Middle frontal gyrus (tissue), 1 donor: Measurements from ENCODE around the gene TBC1D28.
A peak's percentile ranks its signal among the peaks of the same experiment; 100 is the strongest.
"Not testable (repeated sequence)": the region's sequence is repeated elsewhere in the genome, so short reads cannot be mapped to it uniquely, and the experiment has no call there.

ENCODE experiments used
- DNase-seq: peaks from one replicate; pipeline ENCODE4 v3.0.0-alpha.2; 2015; ENCODE audit warnings: low spot score; ENCODE audit errors: extremely low spot score

Gene TBC1D28

GRCh38 chr17:18644291-18644690 is at the start of gene TBC1D28:
Gene TBC1D28, minus strand, starts transcription at chr17:18644391. Its CDS starts 3,039 bp downstream, at chr17:18641352.
- DNase-seq, result not testable (repeated sequence)

DNA sequence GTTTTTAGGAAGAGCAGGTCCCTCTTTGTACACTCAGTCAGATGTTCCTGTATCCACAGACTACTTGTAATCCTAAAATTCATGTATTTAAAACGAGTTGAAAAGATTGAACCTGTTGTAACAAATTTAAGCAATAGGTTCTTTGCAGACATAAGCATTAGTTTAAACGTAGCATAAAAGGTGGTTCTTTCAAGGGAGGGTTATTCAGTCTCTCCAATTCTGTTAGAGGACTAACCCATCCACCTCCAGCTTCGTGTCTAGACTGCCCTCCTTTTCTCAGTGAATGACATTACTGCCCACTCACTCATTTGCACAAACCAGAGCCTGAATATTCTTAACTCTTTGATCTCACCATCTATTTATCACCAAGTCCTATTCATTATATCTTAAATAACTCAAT is 38.5 kb upstream of the TBC1D28 start:
- not testable (repeated sequence) for DNase-seq

DNA sequence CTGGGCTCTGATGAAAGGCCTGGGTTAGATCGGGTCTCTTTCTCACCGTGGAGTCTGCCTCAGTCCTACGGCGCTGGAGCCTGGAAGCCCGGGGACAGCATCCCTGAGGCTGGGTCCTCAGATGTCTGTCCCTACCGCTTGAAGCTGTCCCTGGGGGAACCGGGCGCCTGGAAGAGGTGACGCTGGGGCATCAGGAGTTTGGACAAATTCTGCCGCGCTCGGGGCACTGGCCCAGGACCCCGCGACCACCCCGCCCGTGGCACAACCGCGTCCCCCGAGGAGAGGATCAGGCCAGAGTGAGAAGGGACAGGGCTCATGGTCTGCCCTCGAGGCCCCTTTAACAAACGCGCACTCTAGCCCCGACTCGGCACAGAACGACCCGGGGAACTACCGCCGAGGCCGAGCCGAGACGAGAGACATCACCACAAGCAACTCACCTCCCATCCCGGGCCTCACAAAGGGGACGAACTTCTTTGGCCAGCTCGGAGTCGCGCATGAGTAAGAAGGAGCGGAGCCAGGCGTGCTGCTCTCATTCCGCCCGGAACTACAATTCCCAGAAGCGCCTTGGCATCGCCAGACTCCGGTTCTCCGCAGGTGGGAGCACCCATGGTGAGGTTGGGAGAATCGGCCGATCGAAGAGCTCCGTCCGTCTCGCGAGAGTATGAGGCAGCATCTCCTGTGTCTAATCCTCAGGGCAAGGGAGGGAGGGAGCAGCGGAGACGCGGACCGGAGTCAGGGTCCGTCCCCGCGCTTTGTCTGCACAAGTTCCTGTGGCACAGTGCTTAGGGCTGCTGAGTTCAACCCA is 37.8 kb upstream of the TBC1D28 start, which contains the start of gene FOXO3B:
TSS of gene FOXO3B (minus strand) at position 548 of the 805 bp plus-strand sequence. CDS start 663 bp downstream, outside the sequence.
- DNase-seq, result peak; percentile 76

DNA sequence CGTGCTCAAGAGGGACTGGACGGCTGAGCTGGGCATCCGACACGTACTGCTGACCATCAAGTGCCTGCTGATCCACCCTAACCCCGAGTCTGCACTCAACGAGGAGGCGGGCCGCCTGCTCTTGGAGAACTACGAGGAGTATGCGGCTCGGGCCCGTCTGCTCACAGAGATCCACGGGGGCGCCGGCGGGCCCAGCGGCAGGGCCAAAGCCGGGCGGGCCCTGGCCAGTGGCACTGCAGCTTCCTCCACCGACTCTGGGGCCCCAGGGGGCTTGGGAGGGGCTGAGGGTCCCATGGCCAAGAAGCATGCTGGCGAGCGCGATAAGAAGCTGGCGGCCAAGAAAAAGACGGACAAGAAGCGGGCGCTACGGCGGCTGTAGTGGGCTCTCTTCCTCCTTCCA is 33.2 kb upstream of the TBC1D28 start:
- DNase-seq, result not testable (repeated sequence)

DNA sequence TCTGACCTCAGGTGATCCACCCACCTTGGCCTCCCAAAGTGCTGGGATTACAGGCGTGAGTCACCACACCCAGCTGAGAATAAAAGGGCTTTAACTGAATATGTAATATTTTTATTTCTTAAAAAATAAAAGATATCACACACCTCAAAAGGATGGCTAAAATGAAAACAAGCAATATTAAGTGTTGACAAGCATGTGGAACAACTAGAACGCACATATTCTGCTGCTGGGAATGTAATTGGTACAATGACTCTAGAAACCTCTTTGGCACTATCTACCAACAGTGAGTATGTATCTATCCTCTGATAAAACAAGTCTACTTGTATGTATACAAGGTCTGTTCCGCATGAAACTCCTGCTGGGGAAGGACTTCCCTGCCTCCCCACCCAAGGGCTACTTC is 32.7 kb upstream of the TBC1D28 start:
- DNase-seq, result not testable (repeated sequence)

DNA sequence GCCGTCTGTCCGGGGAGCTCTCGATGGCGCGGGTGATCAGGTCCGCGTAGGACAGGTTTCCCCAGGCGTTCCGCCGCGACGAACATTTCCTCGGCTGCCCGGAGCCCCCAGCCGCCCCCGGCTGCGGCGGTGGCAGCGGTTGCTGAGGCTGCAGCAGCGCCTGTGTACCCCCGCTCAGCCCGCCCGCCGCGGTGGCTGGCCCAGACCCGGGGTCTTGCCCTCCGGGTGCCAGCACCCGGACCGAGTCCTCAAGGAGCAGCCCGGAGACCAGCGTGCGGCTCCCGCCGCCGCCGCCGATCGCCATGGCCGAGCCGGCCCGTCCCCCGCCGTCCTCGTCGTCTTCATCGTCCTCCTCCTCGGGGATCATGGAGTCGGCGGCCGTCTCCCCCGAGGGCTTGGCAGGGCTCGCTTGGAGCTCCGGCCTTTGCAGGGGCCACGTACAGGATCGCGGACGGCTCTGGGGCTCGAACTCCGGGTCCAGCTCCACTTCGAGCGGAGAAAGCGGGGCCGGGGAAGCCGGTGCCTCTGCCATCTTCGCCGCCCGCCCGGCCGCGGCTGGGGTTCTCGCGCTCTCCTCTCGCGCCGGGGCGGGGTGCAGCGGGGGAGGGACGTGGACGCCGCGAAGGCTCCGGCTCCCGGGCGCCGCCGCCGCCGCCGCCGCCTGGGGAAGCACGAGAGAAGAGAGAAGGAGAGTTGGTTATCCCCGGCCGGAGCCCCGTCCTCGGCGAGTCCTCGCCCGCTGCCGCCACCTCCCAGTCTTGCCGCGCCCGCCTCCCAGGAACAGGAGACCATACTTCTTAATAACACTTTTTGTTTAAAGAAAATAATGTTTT is 28.4 kb upstream of the TBC1D28 start:
- not testable (repeated sequence) for DNase-seq

DNA sequence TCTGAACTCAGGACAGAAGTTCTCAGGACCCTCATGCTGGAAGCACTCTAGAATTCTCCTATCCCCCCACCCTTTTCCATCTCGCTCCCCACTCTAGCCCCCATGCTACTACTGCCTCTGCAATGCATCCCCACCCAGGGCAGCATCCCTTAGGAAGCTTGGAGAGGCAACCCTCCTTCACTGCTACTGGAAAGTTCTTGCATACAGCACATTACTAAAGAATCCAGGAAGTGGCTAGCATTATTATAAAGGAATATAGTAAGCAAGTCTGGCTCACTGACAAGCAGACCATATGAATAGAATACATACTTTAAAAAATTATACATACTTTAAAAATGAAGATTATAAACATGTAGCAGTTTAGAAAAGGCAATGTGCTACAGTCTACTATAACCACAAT is 24.4 kb upstream of the TBC1D28 start:
- DNase-seq, result not testable (repeated sequence)

GRCh38 chr17:18667535-18667934 is 23.3 kb upstream of the TBC1D28 start:
- DNase-seq, result not testable (repeated sequence)

- not testable (repeated sequence) for DNase-seq
These were observed 22.1 kb upstream of the TBC1D28 start for GRCh38 chr17:18666326-18666725.

DNA sequence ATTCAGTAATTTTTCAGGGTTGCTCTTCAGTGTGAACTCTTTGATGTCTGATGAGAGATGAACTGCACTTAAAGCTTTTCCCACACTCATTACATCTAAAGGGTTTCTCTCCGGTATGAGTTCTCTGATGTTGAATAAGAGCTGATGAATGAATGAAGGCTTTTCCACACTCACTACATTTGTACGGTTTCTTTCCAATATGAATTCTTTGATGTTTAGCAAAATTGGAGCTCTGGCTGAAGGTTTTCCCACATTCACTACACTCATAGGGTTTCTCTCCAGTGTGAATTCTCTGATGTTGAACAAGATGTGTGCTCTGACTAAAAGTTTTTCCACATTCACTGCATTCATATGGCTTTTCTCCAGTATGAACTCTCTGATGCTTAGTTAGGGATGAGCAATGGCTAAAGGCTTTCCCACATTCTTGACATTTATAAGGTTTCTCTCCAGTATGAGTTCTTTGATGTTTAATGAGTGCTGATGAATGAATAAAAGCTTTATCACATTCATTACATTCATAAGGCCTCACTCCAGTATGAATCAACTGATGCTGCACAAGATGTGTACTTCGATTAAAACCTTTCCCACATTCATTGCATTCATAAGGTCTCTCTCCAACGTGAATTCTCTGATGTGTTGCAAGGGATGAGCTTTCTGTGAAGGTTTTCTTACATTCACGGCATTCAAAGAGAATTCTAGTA is 17.9 kb upstream of the TBC1D28 start:
- not testable (repeated sequence) for DNase-seq

DNA sequence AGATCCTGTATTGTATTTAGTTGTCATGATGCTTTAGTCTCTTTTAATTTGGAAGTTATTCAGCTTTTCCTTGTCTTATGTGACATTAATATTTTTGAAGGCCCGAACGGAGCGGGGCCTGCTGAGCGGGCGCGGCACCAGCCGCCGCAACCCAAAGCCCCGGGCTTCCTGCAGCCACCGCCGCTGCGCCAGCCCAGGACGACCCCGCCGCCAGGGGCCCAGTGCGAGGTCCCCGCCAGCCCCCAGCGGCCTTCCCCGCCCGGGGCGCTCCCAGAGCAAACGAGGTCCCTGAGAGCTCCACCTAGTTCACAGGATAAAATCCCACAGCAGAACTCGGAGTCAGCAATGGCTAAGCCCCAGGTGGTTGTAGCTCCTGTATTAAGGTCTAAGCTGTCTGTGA is 5.9 kb upstream of the TBC1D28 start:
- DNase-seq, result not testable (repeated sequence)

DNA sequence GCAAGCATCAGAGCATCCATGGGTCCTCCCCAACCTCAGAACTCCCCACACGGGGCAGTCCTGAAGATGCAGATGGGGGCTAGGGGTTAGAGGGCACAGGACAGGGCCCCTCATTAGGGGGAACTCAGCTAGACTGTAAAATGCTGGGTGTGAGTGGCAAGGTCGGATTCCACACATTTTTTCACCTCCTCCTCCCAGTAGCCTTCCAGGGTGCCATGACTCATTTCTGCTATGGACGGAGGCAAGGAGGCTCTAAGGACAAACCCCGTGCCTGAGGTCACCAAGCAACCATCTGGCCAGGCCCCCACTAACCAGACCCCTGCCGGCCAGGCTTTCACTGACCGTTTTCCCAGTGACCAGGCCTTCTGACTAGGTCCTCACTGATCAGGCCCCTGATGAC is 1.1 kb downstream of the TBC1D28 start:
- not testable (repeated sequence) for DNase-seq

DNA sequence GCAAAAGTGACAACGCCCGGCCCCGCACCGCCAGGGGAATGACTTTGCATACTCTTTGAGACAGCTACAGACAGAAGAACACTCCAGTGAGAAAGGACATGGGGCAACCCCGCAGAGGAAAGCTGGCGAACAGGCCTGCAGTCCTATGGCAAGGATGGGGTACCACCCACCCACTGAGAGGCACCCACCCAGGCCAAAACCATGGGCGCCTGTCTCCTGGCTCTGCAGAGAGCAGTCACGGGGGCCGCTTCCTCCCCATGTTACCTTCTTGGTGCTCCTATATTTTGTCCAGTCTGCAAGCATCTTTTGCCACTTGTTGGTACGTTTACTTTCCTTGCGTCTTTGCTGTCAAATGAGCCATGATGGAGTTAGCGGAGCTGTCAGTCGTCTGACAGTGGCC is 5.8 kb downstream of the TBC1D28 start:
- DNase-seq, result not testable (repeated sequence)

DNA sequence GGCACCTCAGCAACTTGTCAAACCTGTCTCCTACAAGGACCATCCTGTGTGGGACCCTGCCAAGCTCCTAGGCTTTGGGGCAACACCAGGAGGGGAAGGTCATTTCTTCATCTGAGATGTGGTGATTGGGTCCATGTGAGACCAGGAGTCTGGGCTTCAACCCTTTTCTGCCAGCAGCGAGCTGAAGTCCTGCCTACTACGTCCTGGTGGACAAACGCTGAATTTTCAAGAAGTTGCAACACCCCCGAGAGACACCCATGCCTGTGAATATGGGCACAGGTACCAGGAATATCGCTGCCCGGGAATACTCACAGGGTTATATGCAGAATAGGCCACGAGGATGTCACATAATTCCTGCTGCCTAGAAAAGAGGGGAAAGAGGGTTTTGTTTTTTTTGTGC is 8.0 kb downstream of the TBC1D28 start:
- DNase-seq, result not testable (repeated sequence)

DNA sequence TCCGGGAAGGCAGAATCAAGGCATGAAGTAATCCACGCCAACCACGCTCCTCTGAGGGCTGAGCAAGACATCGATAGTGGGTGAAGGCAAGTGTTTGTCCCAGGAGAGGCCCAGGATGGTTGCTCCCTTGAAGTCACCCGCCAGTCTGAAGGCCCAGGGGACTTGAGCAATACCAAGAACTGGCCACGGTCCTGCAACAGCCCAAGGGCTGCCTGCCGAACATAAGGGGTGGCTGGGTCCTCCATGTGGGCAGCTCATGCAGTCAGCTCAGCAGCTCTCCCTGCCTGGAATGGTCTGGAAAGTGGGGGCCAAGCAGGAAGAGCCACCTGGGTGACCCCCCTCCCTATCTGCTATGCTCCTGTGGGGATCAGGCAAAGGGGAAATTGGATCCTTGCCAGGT is 8.4 kb downstream of the TBC1D28 start:
- DNase-seq, result not testable (repeated sequence)

DNA sequence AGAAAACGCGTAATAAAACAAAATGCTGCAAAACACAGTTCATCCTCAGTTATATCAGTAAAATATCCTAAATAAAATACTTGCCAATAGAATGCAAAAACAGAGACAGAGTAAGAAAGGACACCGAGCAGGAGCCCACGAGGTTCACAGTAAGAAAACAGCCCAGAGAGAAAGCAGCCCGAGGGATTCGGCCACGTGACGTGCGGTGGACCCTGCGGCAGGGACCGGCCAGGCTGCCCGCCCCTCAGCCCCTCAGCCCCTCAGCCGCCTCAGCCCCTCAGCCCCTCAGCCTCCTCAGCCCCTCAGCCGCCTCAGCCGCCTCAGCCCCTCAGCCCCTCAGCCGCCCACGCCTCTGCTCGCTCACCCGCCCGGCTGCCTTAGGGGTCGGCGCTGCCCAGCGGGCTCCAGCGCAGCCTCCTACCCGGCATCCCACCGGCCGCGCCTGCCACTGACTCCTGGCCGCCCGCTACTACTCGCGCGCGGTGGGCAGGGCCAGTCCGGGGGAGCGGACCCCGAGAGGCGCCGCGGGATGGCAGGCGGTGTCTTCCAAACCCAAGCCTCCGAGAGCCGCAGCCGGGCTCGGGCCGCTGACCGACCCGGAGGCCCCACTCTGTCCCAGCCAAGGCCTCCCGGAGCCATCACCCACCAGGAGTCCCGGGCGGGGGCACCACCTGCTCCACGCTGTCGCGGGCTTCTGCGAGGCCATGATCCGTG is 9.5 kb downstream of the TBC1D28 start:
- not testable (repeated sequence) for DNase-seq

GRCh38 chr17:18626152-18626870 is 17.9 kb downstream of the TBC1D28 start:
- no peak for DNase-seq

GRCh38 chr17:18625509-18626104 is 18.6 kb downstream of the TBC1D28 start:
- DNase-seq, result peak; percentile 28

GRCh38 chr17:18624862-18625501 is 19.2 kb downstream of the TBC1D28 start:
- DNase-seq, result not testable (repeated sequence)
